Fibroblast of mammary gland (primary cell): ENCODE measurements around the gene P2RY2.
A peak's percentile ranks its signal among the peaks of the same experiment; 100 is the strongest.

Source experiments
- DNase-seq: peaks from one replicate; pipeline ENCODE4 v3.0.0-alpha.2; 2010; ENCODE audit warnings: low read depth
- H3K4me3 ChIP-seq: 2 replicates; pipeline ENCODE4 v1.5.1; 2011; ENCODE audit warnings: low read depth, mild to moderate bottlenecking, low read length, moderate library complexity; ENCODE audit not compliant: control insufficient read depth
- TF ChIP-seq, protein P1 (sequence below): conservative IDR thresholded peaks from 2 replicates; pipeline ENCODE4 v1.5.1; 2011; ENCODE audit warnings: low read depth, low read length, inconsistent platforms; ENCODE audit not compliant: control insufficient read depth, insufficient read depth

The P2RY2 gene

DNA sequence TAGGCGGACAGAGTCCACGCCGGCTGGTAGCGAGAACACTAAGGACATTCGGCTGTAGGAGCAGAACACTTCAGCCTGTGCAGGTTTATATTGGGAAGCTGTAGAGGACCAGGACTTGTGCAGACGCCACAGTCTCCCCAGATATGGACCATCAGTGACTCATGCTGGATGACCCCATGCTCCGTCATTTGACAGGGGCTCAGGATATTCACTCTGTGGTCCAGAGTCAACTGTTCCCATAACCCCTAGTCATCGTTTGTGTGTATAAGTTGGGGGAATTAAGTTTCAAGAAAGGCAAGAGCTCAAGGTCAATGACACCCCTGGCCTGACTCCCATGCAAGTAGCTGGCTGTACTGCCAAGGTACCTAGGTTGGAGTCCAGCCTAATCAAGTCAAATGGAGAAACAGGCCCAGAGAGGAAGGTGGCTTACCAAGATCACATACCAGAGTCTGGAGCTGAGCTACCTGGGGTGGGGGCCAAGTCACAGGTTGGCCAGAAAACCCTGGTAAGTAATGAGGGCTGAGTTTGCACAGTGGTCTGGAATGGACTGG is 17.2 kb downstream of the P2RY2 start:
- TF ChIP-seq, protein P1, sequence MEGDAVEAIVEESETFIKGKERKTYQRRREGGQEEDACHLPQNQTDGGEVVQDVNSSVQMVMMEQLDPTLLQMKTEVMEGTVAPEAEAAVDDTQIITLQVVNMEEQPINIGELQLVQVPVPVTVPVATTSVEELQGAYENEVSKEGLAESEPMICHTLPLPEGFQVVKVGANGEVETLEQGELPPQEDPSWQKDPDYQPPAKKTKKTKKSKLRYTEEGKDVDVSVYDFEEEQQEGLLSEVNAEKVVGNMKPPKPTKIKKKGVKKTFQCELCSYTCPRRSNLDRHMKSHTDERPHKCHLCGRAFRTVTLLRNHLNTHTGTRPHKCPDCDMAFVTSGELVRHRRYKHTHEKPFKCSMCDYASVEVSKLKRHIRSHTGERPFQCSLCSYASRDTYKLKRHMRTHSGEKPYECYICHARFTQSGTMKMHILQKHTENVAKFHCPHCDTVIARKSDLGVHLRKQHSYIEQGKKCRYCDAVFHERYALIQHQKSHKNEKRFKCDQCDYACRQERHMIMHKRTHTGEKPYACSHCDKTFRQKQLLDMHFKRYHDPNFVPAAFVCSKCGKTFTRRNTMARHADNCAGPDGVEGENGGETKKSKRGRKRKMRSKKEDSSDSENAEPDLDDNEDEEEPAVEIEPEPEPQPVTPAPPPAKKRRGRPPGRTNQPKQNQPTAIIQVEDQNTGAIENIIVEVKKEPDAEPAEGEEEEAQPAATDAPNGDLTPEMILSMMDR: no peak
- DNase-seq: no peak
- H3K4me3 ChIP-seq: no peak overlapping the region

DNA sequence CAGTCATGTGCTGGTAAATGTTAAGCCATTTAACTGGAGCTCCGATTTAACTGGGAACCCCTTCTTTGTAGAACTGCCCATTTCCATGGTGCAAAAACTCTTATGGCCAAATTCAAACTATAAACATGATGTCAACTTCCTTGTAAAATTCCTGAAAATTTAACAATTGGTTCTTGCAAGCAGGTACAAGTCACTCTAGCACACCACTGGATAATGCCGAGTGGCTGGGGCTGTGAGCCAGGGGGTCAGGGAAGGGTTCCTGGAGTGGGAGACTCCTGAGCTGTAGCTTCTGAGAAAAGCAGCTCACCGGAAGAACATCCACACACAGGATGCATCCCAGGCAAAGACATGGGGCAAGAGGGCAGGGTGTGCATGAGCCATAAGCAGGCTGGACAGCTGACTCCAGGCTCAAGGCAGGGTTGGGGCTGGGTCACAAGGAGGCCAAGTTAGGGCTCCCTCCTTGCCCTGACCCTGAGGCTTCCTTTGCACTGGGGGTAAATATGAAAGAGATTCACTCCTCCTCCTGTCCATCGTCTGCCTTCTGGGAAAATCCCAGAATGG is 18.2 kb downstream of the P2RY2 start:
- H3K4me3 ChIP-seq: no peak overlapping the region
- no peak for DNase-seq
- TF ChIP-seq, protein P1: no peak

DNA sequence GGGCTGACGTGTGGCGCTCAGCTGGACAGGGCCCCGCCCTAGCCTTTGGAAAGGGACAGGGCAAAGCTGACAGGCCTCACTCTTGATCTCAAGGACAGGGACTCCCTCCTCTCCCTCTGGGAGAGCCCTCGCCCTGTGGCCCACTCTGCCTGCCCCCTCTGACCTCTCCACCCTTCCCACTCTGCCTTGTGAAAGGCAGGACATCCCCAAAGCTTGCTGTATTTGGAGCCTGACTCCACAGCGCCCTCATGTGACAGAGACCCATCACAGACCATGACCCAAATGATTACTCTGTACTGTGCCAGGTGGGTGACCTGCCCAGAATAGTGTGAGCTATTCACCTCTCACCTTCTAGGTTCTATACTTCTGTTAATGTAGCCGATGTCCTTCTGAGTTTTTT is 18.8 kb downstream of the P2RY2 start:
- TF ChIP-seq, protein P1: peak; percentile 65
- no peak overlapping the region for H3K4me3 ChIP-seq
- DNase-seq: peak; percentile 44

DNA sequence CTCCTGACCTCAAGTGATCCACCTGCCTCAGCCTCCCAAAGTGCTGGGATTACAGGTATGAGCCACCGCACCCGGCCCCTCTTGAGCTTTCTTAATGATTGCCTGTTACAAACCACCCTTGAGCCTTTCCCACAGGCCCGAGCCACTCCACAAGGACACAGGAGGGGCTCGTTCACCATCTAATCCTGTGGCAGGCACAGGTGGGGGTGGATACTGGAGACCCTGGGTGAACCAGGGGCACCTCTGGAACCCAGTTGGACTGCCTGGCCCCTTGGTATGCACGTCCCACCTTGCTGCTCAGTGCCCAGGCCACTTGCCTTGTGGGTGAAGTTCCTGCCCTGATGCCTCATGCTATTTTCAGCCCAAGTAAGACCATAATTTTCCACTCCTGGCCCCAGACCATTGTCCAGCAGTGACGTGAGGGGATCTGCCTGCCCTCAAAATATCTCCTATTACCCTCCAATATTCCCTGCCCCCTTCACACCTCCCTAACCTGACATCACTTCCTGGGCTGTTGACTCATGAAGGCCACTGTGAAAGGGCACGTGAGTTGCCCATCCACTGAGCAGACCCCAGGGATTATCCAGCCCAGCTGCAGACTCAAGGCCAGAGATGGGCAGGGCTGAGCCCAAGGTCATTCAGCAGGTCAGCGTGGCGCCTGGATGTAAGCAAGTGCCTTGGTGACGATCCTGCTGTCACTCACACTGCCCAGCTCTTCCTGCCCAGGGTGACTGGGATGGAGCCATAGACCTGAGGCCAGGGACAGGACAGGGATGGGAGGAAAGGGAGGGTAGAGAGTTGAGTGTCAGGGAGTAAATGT is 19.6 kb downstream of the P2RY2 start:
- DNase-seq: peak; percentile 58
- H3K4me3 ChIP-seq: no peak overlapping the region
- TF ChIP-seq, protein P1: no peak

DNA sequence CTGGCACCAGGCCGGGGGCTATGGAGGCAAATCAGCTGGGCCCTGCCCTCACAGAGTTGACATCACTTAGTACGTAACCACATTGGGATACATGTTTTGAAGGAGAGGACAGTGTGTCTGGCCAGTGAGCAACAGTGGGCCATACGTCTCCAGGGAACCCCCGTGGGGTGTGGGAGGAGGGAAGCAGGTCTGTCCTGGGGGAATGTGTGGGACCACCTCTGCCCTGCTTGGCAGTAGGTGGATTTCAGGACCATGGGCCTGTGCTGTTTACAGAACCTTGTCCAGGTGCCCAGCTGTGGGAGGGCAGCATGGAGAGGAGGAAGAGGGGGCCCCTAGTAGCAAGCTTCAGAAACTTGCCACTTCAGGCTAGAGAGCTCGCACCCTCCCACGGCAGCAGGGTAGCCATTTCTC is 21.0 kb downstream of the P2RY2 start:
- no peak for DNase-seq
- no peak overlapping the region for H3K4me3 ChIP-seq
- TF ChIP-seq, protein P1: no peak

DNA sequence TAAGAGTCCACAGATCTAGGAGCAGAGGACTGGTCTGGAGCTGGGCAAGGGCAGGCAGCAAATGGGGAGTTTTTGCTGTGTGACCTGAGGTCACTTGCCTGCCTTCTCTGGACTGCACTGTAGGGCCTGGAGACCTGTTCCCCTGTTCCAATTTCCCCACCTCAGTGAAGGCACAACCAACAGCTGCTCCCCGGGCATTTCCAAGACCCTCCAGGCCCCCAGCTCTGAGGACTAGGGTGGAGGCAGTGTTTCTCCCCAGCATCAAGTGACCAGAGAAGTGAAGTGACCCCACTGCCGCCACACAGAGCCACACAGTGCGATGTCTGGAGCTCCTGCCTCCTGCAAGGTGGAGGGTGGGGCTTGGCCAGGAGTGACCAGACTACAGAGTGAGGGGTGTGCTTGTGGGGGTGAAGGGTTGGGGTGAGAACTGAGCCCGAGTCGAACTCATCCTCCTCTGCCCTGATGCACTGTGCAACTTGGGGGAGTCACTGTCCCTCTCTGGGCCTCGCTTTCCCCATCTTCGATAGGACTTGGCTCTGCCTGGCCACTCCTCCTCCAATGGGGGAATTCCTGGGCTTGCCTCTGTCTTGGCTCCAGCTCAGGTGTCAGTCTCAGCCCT is 21.6 kb downstream of the P2RY2 start:
- TF ChIP-seq, protein P1: no peak
- DNase-seq: no peak
- no peak overlapping the region for H3K4me3 ChIP-seq
